ENCODE data around the gene LMAN1L.
A peak's percentile ranks its signal among the peaks of the same experiment; 100 is the strongest.

LMAN1L gene

DNA sequence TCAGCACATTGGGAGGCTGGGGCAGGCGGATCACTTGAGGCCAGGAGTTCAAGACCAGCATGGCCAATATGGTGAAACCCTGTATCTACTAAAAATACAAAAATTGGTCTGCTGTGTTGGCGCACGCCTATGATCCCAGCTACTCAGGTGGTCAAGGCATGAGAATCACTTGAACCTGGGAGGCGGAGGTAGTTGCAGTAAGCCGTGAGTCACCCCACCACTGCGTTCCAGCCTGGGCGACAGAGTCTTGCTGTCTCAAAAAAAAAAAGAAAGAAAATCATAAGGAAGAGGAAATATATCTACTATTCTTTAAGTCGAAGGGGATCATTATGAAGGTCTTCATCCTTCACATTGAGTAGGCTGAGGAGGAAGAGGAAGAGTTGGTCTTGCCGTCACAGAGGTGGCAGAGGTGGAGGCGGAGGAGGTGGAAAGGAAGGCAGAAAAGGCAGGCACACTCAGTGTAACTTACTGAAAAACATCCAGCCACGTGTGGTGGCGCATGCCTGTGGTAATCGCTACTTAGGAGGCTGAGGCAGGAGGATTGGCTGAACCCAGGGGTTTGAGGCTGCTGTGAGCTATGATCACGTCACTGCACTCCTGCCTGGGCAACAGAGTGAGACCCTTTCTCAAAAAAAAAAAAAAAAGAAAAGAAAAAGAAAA is 16.5 kb upstream of the LMAN1L start:
- H3K27me3 ChIP-seq (ENCODE audit: insufficient read depth, insufficient read length) = no peaks in the 10 kb centered on the region
- H3K9me3 ChIP-seq (ENCODE audit: insufficient read depth, low read length) = no peaks in the 10 kb centered on the region
- TF ChIP-seq ZNF274 (IDR thresholded peaks at IDR 0.05; ENCODE audit: low read depth, low read length) (no peak), YY1 (IDR thresholded peaks at IDR 0.05; ENCODE audit: insufficient read depth, insufficient read length) (no peak)
- H3K36me3 ChIP-seq (ENCODE audit: insufficient read depth, insufficient read length, low read length) = peaks cover 61% of the 10 kb centered on the region
- H3K9ac ChIP-seq (ENCODE audit: insufficient read length, low read depth) = no peak overlapping the region
- no peak for DNase-seq (ENCODE audit: low read depth, low spot score)
- H3K4me3 ChIP-seq (ENCODE audit: insufficient read length, low read depth) = no peak overlapping the region
- H3K4me1 ChIP-seq (ENCODE audit: insufficient read depth, insufficient read length) = peaks cover 33% of the 10 kb centered on the region

DNA sequence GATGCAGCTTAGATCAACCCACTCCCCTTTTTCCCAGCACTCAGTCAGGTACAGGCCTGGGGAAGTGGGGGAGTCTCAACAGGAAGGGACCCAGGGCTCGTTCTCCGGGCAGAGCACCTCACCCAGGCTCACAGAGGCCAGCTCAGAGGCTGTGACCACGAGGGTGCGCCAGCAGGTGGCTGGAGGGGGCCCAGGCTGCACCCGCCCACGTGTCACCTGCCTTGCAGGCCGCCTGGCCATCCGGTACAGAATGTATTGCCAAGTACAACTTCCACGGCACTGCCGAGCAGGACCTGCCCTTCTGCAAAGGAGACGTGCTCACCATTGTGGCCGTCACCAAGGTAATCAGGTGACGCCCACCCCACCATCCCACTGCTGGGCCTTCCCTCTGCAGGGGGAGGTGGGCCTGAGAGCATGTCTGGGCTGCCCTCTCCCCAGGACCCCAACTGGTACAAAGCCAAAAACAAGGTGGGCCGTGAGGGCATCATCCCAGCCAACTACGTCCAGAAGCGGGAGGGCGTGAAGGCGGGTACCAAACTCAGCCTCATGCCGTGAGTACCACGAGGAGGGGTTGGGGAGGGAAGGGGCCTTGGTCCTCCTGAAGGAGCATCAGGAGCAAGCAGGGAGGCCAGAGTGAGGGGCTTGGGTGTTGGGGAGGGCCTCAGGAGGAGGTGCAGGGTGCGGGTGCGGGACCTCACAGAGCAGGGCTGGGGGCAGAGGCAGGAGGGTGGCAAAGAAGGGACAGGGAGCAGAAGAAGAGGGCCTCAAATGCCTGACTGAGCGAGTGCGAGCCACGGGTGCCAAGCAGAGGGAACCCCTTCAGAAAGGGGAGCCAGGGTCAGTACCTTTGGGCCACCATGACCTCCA is 14.0 kb upstream of the LMAN1L start:
- Histone ChIP-seq H3K27me3 (ENCODE audit: insufficient read depth, insufficient read length) (no peaks in the 10 kb centered on the region), H3K36me3 (ENCODE audit: insufficient read depth, insufficient read length, low read length) (peaks cover 77% of the 10 kb centered on the region)
- TF ChIP-seq YY1 (IDR thresholded peaks at IDR 0.05; ENCODE audit: insufficient read depth, insufficient read length) (no peak), SUZ12 (IDR thresholded peaks at IDR 0.05; ENCODE audit: extremely low read depth, insufficient read depth, insufficient read length) (no peak), ZNF274 (IDR thresholded peaks at IDR 0.05; ENCODE audit: low read depth, low read length) (no peak)

DNA sequence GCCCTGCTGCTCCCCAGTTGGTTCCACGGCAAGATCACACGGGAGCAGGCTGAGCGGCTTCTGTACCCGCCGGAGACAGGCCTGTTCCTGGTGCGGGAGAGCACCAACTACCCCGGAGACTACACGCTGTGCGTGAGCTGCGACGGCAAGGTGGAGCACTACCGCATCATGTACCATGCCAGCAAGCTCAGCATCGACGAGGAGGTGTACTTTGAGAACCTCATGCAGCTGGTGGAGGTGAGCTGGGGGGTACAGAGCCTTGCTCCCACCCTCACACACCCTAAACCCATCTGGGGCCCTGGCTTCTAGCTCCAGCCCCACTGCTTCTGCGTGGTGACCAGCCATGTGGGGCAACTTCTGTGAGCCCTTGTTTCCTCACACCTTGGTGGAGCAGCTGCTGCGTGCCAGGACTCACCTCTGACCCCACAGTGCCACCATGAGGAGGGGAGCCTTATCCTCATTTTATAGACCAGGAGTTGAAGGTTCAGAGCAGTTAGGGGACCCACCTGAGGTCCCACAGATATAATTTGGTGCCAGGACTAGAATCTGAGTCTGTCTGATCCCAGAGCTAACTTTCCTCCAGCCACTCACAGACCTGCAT is 13.3 kb upstream of the LMAN1L start:
- Histone ChIP-seq H3K36me3 (ENCODE audit: insufficient read depth, insufficient read length, low read length) (peaks cover 84% of the 10 kb centered on the region), H3K9ac (ENCODE audit: insufficient read length, low read depth) (peak overlapping the region; percentile 29)

More for the DNA sequence above, 14.0 kb upstream of the LMAN1L start:
- no peaks in the 10 kb centered on the region for H3K9me3 ChIP-seq (ENCODE audit: insufficient read depth, low read length)
- H3K9ac ChIP-seq (ENCODE audit: insufficient read length, low read depth) = no peak overlapping the region
- H3K4me1 ChIP-seq (ENCODE audit: insufficient read depth, insufficient read length) = peaks cover 27% of the 10 kb centered on the region
- H3K4me3 ChIP-seq (ENCODE audit: insufficient read length, low read depth) = no peak overlapping the region
- DNase-seq (ENCODE audit: low read depth, low spot score) = no peak

DNA sequence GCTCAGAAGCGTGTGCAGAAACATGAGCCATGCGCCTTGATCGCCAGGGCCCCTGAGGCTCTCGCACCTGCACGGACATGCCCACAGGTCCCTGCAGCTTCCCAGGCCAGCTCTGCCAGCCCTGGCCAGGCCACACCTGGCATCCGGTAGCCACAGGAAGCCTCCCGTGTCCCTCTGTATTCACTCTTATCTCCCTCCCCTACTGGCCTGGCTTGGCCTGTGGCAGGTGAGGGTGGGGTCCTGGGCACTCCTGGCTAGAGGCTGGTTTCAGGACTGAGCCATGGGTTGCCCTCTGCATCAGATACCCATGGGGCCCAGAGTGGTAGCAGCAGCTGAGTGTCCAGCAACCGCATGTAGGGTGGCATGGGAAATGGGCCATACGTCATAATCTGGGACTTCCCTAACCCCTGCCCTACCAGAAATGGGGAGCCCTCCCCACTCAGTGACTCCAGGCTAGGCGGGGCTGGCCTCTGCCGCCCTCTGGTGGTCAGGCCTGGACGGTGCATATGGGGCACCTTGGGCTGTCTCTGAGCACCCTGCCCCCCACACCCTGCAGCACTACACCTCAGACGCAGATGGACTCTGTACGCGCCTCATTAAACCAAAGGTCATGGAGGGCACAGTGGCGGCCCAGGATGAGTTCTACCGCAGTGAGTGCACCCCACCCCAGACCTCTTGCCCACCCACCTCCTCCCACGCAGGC is 12.6 kb upstream of the LMAN1L start:
- TF ChIP-seq YY1 (IDR thresholded peaks at IDR 0.05; ENCODE audit: insufficient read depth, insufficient read length) = no peak
- TF ChIP-seq SUZ12 (IDR thresholded peaks at IDR 0.05; ENCODE audit: extremely low read depth, insufficient read depth, insufficient read length) = no peak
- no peak for TF ChIP-seq ZNF274 (IDR thresholded peaks at IDR 0.05; ENCODE audit: low read depth, low read length)
- no peak for DNase-seq (ENCODE audit: low read depth, low spot score)
- Histone ChIP-seq H3K4me1 (ENCODE audit: insufficient read depth, insufficient read length) (peaks cover 19% of the 10 kb centered on the region), H3K9ac (ENCODE audit: insufficient read length, low read depth) (peak overlapping the region; percentile 16), H3K27me3 (ENCODE audit: insufficient read depth, insufficient read length) (no peaks in the 10 kb centered on the region), H3K4me3 (ENCODE audit: insufficient read length, low read depth) (no peak overlapping the region), H3K36me3 (ENCODE audit: insufficient read depth, insufficient read length, low read length) (peaks cover 83% of the 10 kb centered on the region), H3K9me3 (ENCODE audit: insufficient read depth, low read length) (no peaks in the 10 kb centered on the region)

More for the DNA sequence above, 13.3 kb upstream of the LMAN1L start:
- Histone ChIP-seq H3K4me1 (ENCODE audit: insufficient read depth, insufficient read length) (peaks cover 26% of the 10 kb centered on the region), H3K9me3 (ENCODE audit: insufficient read depth, low read length) (no peaks in the 10 kb centered on the region), H3K27me3 (ENCODE audit: insufficient read depth, insufficient read length) (no peaks in the 10 kb centered on the region), H3K4me3 (ENCODE audit: insufficient read length, low read depth) (no peak overlapping the region)
- no peak for TF ChIP-seq YY1 (IDR thresholded peaks at IDR 0.05; ENCODE audit: insufficient read depth, insufficient read length)
- TF ChIP-seq SUZ12 (IDR thresholded peaks at IDR 0.05; ENCODE audit: extremely low read depth, insufficient read depth, insufficient read length) = no peak
- TF ChIP-seq ZNF274 (IDR thresholded peaks at IDR 0.05; ENCODE audit: low read depth, low read length) = no peak
- no peak for DNase-seq (ENCODE audit: low read depth, low spot score)

DNA sequence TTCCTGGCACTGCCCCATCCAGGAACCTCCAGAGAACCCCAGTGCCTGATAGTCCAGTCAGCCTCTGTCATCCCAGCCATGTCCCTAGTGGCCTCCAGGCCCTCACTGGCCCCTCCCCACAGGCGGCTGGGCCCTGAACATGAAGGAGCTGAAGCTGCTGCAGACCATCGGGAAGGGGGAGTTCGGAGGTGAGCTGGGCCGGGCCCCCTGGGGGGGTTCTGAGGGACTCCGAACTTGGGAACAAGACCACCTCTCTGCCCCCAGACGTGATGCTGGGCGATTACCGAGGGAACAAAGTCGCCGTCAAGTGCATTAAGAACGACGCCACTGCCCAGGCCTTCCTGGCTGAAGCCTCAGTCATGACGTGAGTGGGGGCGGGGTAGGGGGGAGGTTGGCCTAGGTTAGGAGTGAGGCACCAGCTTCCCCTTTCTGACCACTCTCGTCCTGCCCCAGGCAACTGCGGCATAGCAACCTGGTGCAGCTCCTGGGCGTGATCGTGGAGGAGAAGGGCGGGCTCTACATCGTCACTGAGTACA is 12.0 kb upstream of the LMAN1L start:
- Histone ChIP-seq H3K9ac (ENCODE audit: insufficient read length, low read depth) (peak overlapping the region; percentile 6), H3K4me3 (ENCODE audit: insufficient read length, low read depth) (no peak overlapping the region), H3K36me3 (ENCODE audit: insufficient read depth, insufficient read length, low read length) (peaks cover 81% of the 10 kb centered on the region), H3K27me3 (ENCODE audit: insufficient read depth, insufficient read length) (no peaks in the 10 kb centered on the region), H3K9me3 (ENCODE audit: insufficient read depth, low read length) (no peaks in the 10 kb centered on the region), H3K4me1 (ENCODE audit: insufficient read depth, insufficient read length) (peaks cover 18% of the 10 kb centered on the region)
- TF ChIP-seq ZNF274 (IDR thresholded peaks at IDR 0.05; ENCODE audit: low read depth, low read length) = no peak
- TF ChIP-seq SUZ12 (IDR thresholded peaks at IDR 0.05; ENCODE audit: extremely low read depth, insufficient read depth, insufficient read length) = no peak
- TF ChIP-seq YY1 (IDR thresholded peaks at IDR 0.05; ENCODE audit: insufficient read depth, insufficient read length) = no peak
- DNase-seq (ENCODE audit: low read depth, low spot score) = no peak

DNA sequence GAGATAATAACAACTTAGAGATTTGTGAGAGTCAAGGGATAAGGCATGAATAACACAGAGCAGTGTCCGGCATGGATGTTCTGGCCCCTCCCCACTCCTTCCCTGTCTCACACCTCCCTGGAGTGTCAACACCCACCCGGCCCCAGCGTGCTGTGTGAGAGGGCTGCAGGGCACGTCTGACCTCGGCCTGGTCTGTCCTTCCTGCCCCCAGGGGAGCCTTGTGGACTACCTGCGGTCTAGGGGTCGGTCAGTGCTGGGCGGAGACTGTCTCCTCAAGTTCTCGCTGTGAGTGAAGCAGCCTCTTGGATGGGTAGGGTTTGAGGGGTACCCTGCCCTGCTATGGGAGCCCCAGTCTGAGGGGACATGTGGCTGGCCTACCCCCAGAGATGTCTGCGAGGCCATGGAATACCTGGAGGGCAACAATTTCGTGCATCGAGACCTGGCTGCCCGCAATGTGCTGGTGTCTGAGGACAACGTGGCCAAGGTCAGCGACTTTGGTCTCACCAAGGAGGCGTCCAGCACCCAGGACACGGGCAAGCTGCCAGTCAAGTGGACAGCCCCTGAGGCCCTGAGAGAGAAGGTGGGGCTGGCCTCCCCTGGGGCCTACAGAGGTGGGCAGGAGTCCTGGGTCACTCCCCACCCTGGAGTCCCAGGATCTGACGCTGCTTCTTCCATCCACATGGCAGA is 11.2 kb upstream of the LMAN1L start:
- no peak for DNase-seq (ENCODE audit: low read depth, low spot score)
- no peak overlapping the region for H3K9ac ChIP-seq (ENCODE audit: insufficient read length, low read depth)
- H3K4me1 ChIP-seq (ENCODE audit: insufficient read depth, insufficient read length) = peaks cover 18% of the 10 kb centered on the region
- H3K9me3 ChIP-seq (ENCODE audit: insufficient read depth, low read length) = no peaks in the 10 kb centered on the region
- H3K27me3 ChIP-seq (ENCODE audit: insufficient read depth, insufficient read length) = no peaks in the 10 kb centered on the region
- no peak for TF ChIP-seq ZNF274 (IDR thresholded peaks at IDR 0.05; ENCODE audit: low read depth, low read length)
- TF ChIP-seq YY1 (IDR thresholded peaks at IDR 0.05; ENCODE audit: insufficient read depth, insufficient read length) = no peak
- TF ChIP-seq SUZ12 (IDR thresholded peaks at IDR 0.05; ENCODE audit: extremely low read depth, insufficient read depth, insufficient read length) = no peak
- peaks cover 75% of the 10 kb centered on the region for H3K36me3 ChIP-seq (ENCODE audit: insufficient read depth, insufficient read length, low read length)
- H3K4me3 ChIP-seq (ENCODE audit: insufficient read length, low read depth) = no peak overlapping the region

Data from NT2/D1 (cell line).